GM23248 (cell line): ENCODE results near the gene ACADSB.

Source experiments
- EZH2 ChIP-seq: fragments of 200-600 bp; sonication (generic); IDR thresholded peaks from 2 replicates; pipeline ENCODE4 v1.6.1; 2018; ENCODE audit warnings: antibody characterized with exemption, mild to moderate bottlenecking; ENCODE audit not compliant: insufficient read depth, poor library complexity, severe bottlenecking
- EZH2phosphoT487 ChIP-seq: fragments of 200-600 bp; sonication (generic); IDR thresholded peaks from 2 replicates; pipeline ENCODE4 v1.6.1; 2018; ENCODE audit warnings: antibody characterized with exemption, moderate library complexity, mild to moderate bottlenecking, low read depth; ENCODE audit not compliant: insufficient read depth

DNA sequence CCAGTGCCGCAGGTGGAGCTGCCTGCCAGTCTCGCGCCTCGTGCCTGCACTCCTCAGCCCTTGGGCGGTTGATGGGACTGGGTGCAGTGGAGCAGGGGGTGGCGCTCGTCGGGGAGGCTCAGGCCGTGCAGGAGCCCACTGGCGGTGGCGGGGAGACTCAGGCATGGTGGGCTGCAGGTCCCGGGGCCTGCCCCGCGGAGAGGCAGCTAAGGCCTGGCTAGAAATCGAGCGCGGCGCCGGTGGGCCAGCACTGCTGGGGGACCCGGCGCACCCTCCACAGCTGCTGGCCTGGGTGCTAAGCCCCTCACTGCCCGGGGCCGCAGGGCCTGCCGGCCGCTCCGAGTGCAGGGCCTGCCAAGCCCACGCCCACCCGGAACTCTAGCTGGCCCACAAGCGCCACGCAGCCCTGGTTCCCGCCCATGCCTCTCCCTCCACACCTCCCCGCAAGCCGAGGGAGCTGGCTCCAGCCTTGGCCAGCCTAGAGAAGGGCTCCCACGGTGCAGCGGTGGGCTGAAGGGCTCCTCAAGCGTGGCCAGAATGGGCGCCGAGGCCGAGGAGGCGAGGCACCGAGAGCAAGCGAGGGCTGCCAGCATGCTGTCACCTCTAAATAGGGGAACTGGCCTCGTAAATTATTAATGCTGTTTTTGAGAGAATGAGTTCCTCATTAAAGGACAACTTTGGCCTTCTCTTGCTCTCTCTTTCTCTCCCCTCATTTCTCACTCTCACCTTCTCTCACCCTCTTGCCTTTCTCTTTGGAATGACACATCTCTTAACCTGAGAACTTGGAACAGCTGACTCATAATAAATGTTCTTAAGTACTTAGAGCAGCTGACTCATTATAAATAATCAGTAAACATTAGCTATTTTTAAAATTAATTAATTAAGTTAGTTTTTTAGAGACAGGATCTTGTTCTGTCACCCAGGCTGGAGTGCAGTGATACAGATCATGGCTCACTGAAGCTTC, 4.9 kb downstream of the ACADSB start:
- TF ChIP-seq EZH2phosphoT487, result no peak
- TF ChIP-seq EZH2, result no peak
